HG02840 (cell line): Measurements from ENCODE around the gene HSPD1.
"Not testable (repeated sequence)": the region's sequence is repeated elsewhere in the genome, so short reads cannot be mapped to it uniquely, and the experiment has no call there.

Experiments used
- ATAC-seq: cut with Tn5 transposase; IDR thresholded peaks from one replicate; pipeline ENCODE4 v1.9.1; 2021; ENCODE audit warnings: mild to moderate bottlenecking, moderate library complexity, moderate number of reproducible peaks; ENCODE audit not compliant: unreplicated experiment, low FRiP score

Gene HSPD1

GRCh38 chr2:197498235-197498936 lies 1.3 kb downstream of the HSPD1 start:
- no peak for ATAC-seq

GRCh38 chr2:197497326-197497725 lies 2.3 kb downstream of the HSPD1 start:
- no peak for ATAC-seq

- ATAC-seq, result no peak
These were observed 2.9 kb downstream of the HSPD1 start for GRCh38 chr2:197496695-197497094.

GRCh38 chr2:197495433-197496134 lies 4.1 kb downstream of the HSPD1 start:
- no peak for ATAC-seq

- ATAC-seq, result no peak
These were observed 12.3 kb downstream of the HSPD1 start for GRCh38 chr2:197487385-197487784.

- ATAC-seq, result no peak
These were observed 13.5 kb downstream of the HSPD1 start for GRCh38 chr2:197486175-197486574.

GRCh38 chr2:197484248-197484647 lies 15.4 kb downstream of the HSPD1 start:
- ATAC-seq, result not testable (repeated sequence)

- no peak for ATAC-seq
These were observed 19.2 kb downstream of the HSPD1 start for GRCh38 chr2:197480165-197481036.

GRCh38 chr2:197477797-197478196 lies 21.8 kb downstream of the HSPD1 start:
- no peak for ATAC-seq

GRCh38 chr2:197472166-197472565 lies 27.5 kb downstream of the HSPD1 start:
- no peak for ATAC-seq

- ATAC-seq, result no peak
These were observed 35.5 kb downstream of the HSPD1 start for GRCh38 chr2:197464175-197464574.

GRCh38 chr2:197461057-197461456 lies 38.6 kb downstream of the HSPD1 start:
- no peak for ATAC-seq

GRCh38 chr2:197460649-197461048 lies 39.0 kb downstream of the HSPD1 start:
- ATAC-seq, result no peak

- no peak for ATAC-seq
These were observed 44.2 kb downstream of the HSPD1 start for GRCh38 chr2:197455428-197455827.

- no peak for ATAC-seq
These were observed 44.7 kb downstream of the HSPD1 start for GRCh38 chr2:197454923-197455322.

GRCh38 chr2:197453914-197454398 lies 45.7 kb downstream of the HSPD1 start:
- ATAC-seq, result peak; percentile 26

GRCh38 chr2:197453123-197453913 lies 46.3 kb downstream of the HSPD1 start, which contains the start of gene COQ10B:
Gene COQ10B, plus strand, starts transcription at chr2:197453552. Its CDS starts 9 bp downstream, at chr2:197453561.
- peak; percentile 97 for ATAC-seq

- ATAC-seq, result no peak
These were observed 46.9 kb downstream of the HSPD1 start for GRCh38 chr2:197452754-197453122.

- not testable (repeated sequence) for ATAC-seq
These were observed 48.7 kb downstream of the HSPD1 start for GRCh38 chr2:197450935-197451358.

GRCh38 chr2:197450465-197450864 lies 49.2 kb downstream of the HSPD1 start:
- no peak for ATAC-seq
